Renal cortex interstitium (tissue), 11 donors: ENCODE results near the gene PSG1. TPM values are rescaled to one million over a fixed set of nuclear protein-coding genes. Genes with fewer than 3 reads are reported as not detected.
"Not testable (repeated sequence)": the region's sequence is repeated elsewhere in the genome, so short reads cannot be mapped to it uniquely, and the experiment has no call there.

Experiments
- DNase-seq, 11 donors: peaks; one replicate each; pipeline ENCODE4 v3.0.0-alpha.2; 2013; ENCODE audit warnings: low read depth in 9 of 11, low spot score in 4 of 11; ENCODE audit errors: extremely low read depth in 1 of 11
- polyA plus RNA-seq, 3 donors: library from polyadenylated mRNA; unstranded; fragments of 120-200 nt; gene quantifications; one replicate each; pipeline ENCODE4 v1.2.1, GENCODE V29; 2013; ENCODE audit not compliant: insufficient read length in 3 of 3

The PSG1 gene
- polyA plus RNA-seq, 3 donors: 0.58 TPM; not detected in 2

GRCh38 chr19:42832746-42833442 is 46.6 kb downstream of the PSG1 start:
- DNase-seq: not testable (repeated sequence)

GRCh38 chr19:42832023-42832680 is 47.4 kb downstream of the PSG1 start:
- not testable (repeated sequence) for DNase-seq

GRCh38 chr19:42831221-42832019 is 48.1 kb downstream of the PSG1 start:
- DNase-seq: no peak

- not testable (repeated sequence) for DNase-seq
These were observed 58.1 kb downstream of the PSG1 start for GRCh38 chr19:42821306-42821977.

- DNase-seq: not testable (repeated sequence)
These were observed 59.4 kb downstream of the PSG1 start for GRCh38 chr19:42819960-42820650.

GRCh38 chr19:42816894-42817293 is 62.6 kb downstream of the PSG1 start:
- no peak for DNase-seq

Other genes with a start within 250 kb of the PSG1 start
- under 1 TPM in 1 of 3 donors, not detected in 2; 0.17 TPM for gene PSG3, start 139.2 kb downstream of the PSG1 start, polyA plus RNA-seq
- gene PSG8, start 114.0 kb downstream of the PSG1 start, polyA plus RNA-seq: not detected
- gene PSG6, start 38.2 kb upstream of the PSG1 start, polyA plus RNA-seq: not detected
- not detected for gene PSG7, start 57.5 kb upstream of the PSG1 start, polyA plus RNA-seq
- under 1 TPM in 2 of 3 donors, not detected in 1; 0.24 to 0.30 TPM for gene PSG11, start 146.8 kb upstream of the PSG1 start, polyA plus RNA-seq
- under 1 TPM in 1 of 3 donors, not detected in 2; 0.25 TPM for gene PSG2, start 203.0 kb upstream of the PSG1 start, polyA plus RNA-seq